Fibroblast of upper back skin (primary cell): ENCODE data around the gene GRK5.

Source experiments
- DNase-seq: peaks from one replicate; pipeline ENCODE4 v3.0.0-alpha.2; 2013

The GRK5 gene

GRCh38 chr10:119323085-119324016 is 116.0 kb downstream of the GRK5 start:
- DNase-seq = no peak

- no peak for DNase-seq
Measured at GRCh38 chr10:119325131-119325530, 117.8 kb downstream of the GRK5 start.

GRCh38 chr10:119326167-119326566 is 118.8 kb downstream of the GRK5 start:
- DNase-seq = no peak

- DNase-seq = no peak
Measured at GRCh38 chr10:119327096-119327745, 119.8 kb downstream of the GRK5 start.

GRCh38 chr10:119328223-119328622 is 120.9 kb downstream of the GRK5 start:
- no peak for DNase-seq

GRCh38 chr10:119330342-119330741 is 123.0 kb downstream of the GRK5 start:
- DNase-seq = no peak

- no peak for DNase-seq
Measured at GRCh38 chr10:119331061-119331460, 123.7 kb downstream of the GRK5 start.

GRCh38 chr10:119333146-119333792 is 125.9 kb downstream of the GRK5 start:
- DNase-seq = peak; percentile 42

GRCh38 chr10:119335671-119336353 is 128.4 kb downstream of the GRK5 start:
- DNase-seq = peak; percentile 41

- DNase-seq = no peak
Measured at GRCh38 chr10:119336599-119336998, 129.2 kb downstream of the GRK5 start.

GRCh38 chr10:119337223-119337622 is 129.9 kb downstream of the GRK5 start:
- no peak for DNase-seq

- DNase-seq = peak; percentile 64
Measured at GRCh38 chr10:119337796-119338432, 130.5 kb downstream of the GRK5 start.

- DNase-seq = no peak
Measured at GRCh38 chr10:119339109-119339508, 131.7 kb downstream of the GRK5 start.

GRCh38 chr10:119340893-119341458 is 133.6 kb downstream of the GRK5 start:
- no peak for DNase-seq

GRCh38 chr10:119341459-119342301 is 134.3 kb downstream of the GRK5 start:
- peak; percentile 61 for DNase-seq

- DNase-seq = peak; percentile 27
Measured at GRCh38 chr10:119342335-119342734, 135.0 kb downstream of the GRK5 start.

- no peak for DNase-seq
Measured at GRCh38 chr10:119343011-119343601, 135.7 kb downstream of the GRK5 start.

GRCh38 chr10:119344381-119344780 is 137.0 kb downstream of the GRK5 start:
- no peak for DNase-seq

GRCh38 chr10:119346095-119346832 is 138.9 kb downstream of the GRK5 start:
- no peak for DNase-seq
